Sigmoid colon (tissue), 4 donors: Measurements from ENCODE around the gene NHLRC4.

ENCODE experiments used
- CTCF ChIP-seq, 4 experiments: fragments of 450-650 bp in 3 of 4; fragments of 200-600 bp in 1 of 4; IDR thresholded peaks; one replicate each; pipeline ENCODE4 v1.5.1; 2016 to 2019; ENCODE audit warnings: antibody characterized with exemption in 4 of 4, mild to moderate bottlenecking in 3 of 4, moderate library complexity in 2 of 4
- POLR2AphosphoS5 ChIP-seq, 4 donors: sonication (generic); formaldehyde crosslinking; IDR thresholded peaks; one replicate each; pipeline ENCODE4 v1.6.1; 2017; ENCODE audit warnings: antibody characterized with exemption in 4 of 4

GRCh38 chr16:588639-588888, 21.8 kb downstream of the NHLRC4 start:
- TF ChIP-seq CTCF (IDR thresholded peaks at IDR 0.05) (no peak), POLR2AphosphoS5 (IDR thresholded peaks at IDR 0.05) (no peak)
